HEK293 (cell line): Measurements from ENCODE around the gene ATP6V0B.

ENCODE experiments used
- CTCF ChIA-PET: fragments of 350-600 bp; formaldehyde crosslinking; extraction: SDS; loops from one replicate; lab custom pipeline; 2021; ENCODE audit warnings: antibody characterized with exemption; lab: Yijun Ruan, JAX
- POLR2A ChIA-PET: fragments of 300-600 bp; formaldehyde crosslinking; extraction: SDS; loops from one replicate; lab custom pipeline; 2020; ENCODE audit warnings: antibody characterized with exemption, inconsistent platforms; lab: Yijun Ruan, JAX
- H3K27ac ChIP-seq: fragments of 200-500 bp; sonication (Bioruptor generic); 2 replicates; pipeline ENCODE4 v1.5.1; 2014; ENCODE audit warnings: low read depth, low read length, control low read depth, inconsistent platforms; ENCODE audit errors: extremely low read depth
- H3K36me3 ChIP-seq, 2 experiments: fragments of 200-500 bp in 1 of 2; sonication (Bioruptor generic) in 1 of 2; 1 replicate in 1 of 2; 2 replicates in 1 of 2; pipeline ENCODE4 v1.5.1; 2014 to 2017; ENCODE audit warnings: inconsistent platforms in 2 of 2, low read length in 2 of 2; ENCODE audit not compliant: control insufficient read depth in 2 of 2, insufficient read depth in 1 of 2
- H3K4me1 ChIP-seq: fragments of 200-500 bp; sonication (Bioruptor generic); 2 replicates; pipeline ENCODE4 v1.5.1; 2014; ENCODE audit warnings: mild to moderate bottlenecking, low read length, inconsistent platforms; ENCODE audit not compliant: control insufficient read depth, insufficient read depth
- H3K4me3 ChIP-seq: 2 replicates; pipeline ENCODE4 v1.5.1; 2011; ENCODE audit warnings: low read depth, mild to moderate bottlenecking, control low read depth, low read length, moderate library complexity
- H3K9me3 ChIP-seq: fragments of 200-500 bp; sonication (Bioruptor generic); 2 replicates; pipeline ENCODE4 v1.5.1; 2014; ENCODE audit warnings: low read depth, low read length, inconsistent platforms; ENCODE audit not compliant: control insufficient read depth, insufficient read depth
- EGR2 ChIP-seq: fragments of 450-650 bp; formaldehyde crosslinking; IDR thresholded peaks from 2 replicates; pipeline ENCODE4 v1.5.1; 2016; ENCODE audit warnings: low read depth, missing biosample characterization, missing genetic modification characterization
- GLIS1 ChIP-seq: fragments of 450-650 bp; formaldehyde crosslinking; IDR thresholded peaks from 2 replicates; pipeline ENCODE4 v1.5.1; 2016; ENCODE audit warnings: missing biosample characterization, missing genetic modification characterization
- KLF16 ChIP-seq: fragments of 450-650 bp; formaldehyde crosslinking; IDR thresholded peaks from 2 replicates; pipeline ENCODE4 v1.5.1; 2017; ENCODE audit warnings: missing biosample characterization, missing genetic modification characterization
- OSR2 ChIP-seq: fragments of 450-650 bp; formaldehyde crosslinking; IDR thresholded peaks from 2 replicates; pipeline ENCODE4 v1.5.1; 2016; ENCODE audit warnings: missing biosample characterization, missing genetic modification characterization
- SP2 ChIP-seq: fragments of 450-650 bp; formaldehyde crosslinking; IDR thresholded peaks from 2 replicates; pipeline ENCODE4 v1.5.1; 2016; ENCODE audit warnings: missing biosample characterization, missing genetic modification characterization
- YY1 ChIP-seq: fragments of 450-650 bp; formaldehyde crosslinking; IDR thresholded peaks from 2 replicates; pipeline ENCODE4 v1.5.1; 2018; ENCODE audit warnings: missing biosample characterization, missing genetic modification characterization
- YY2 ChIP-seq: fragments of 450-650 bp; formaldehyde crosslinking; IDR thresholded peaks from 2 replicates; pipeline ENCODE4 v1.5.1; 2016; ENCODE audit warnings: missing biosample characterization, missing genetic modification characterization
- ZBTB17 ChIP-seq: fragments of 450-650 bp; formaldehyde crosslinking; IDR thresholded peaks from 2 replicates; pipeline ENCODE4 v1.5.1; 2016; ENCODE audit warnings: missing biosample characterization, missing genetic modification characterization
- ZIC2 ChIP-seq: fragments of 450-650 bp; formaldehyde crosslinking; IDR thresholded peaks from 2 replicates; pipeline ENCODE4 v1.5.1; 2016; ENCODE audit warnings: missing biosample characterization, missing genetic modification characterization
- ZNF10 ChIP-seq: fragments of 450-650 bp; formaldehyde crosslinking; IDR thresholded peaks from 2 replicates; pipeline ENCODE4 v1.5.1; 2017; ENCODE audit warnings: missing biosample characterization, missing genetic modification characterization
- ZNF2 ChIP-seq: fragments of 450-650 bp; formaldehyde crosslinking; IDR thresholded peaks from 2 replicates; pipeline ENCODE4 v1.5.1; 2016; ENCODE audit warnings: missing biosample characterization, missing genetic modification characterization
- ZNF335 ChIP-seq: fragments of 450-650 bp; formaldehyde crosslinking; conservative IDR thresholded peaks from 2 replicates; pipeline ENCODE4 v1.5.1; 2016; ENCODE audit warnings: missing biosample characterization, missing genetic modification characterization
- ZNF521 ChIP-seq: fragments of 450-650 bp; formaldehyde crosslinking; IDR thresholded peaks from 2 replicates; pipeline ENCODE4 v1.5.1; 2017; ENCODE audit warnings: missing biosample characterization, mild to moderate bottlenecking, missing genetic modification characterization
- ZNF596 ChIP-seq: fragments of 450-650 bp; IDR thresholded peaks from 2 replicates; pipeline ENCODE4 v1.5.0; 2018; ENCODE audit warnings: missing biosample characterization, mild to moderate bottlenecking, missing genetic modification characterization, moderate library complexity
- ZNF76 ChIP-seq: fragments of 450-650 bp; formaldehyde crosslinking; IDR thresholded peaks from 2 replicates; pipeline ENCODE4; 2016; ENCODE audit warnings: low read depth, missing biosample characterization, missing genetic modification characterization, borderline replicate concordance
- ZNF776 ChIP-seq: fragments of 450-650 bp; formaldehyde crosslinking; IDR thresholded peaks from 2 replicates; pipeline ENCODE4 v1.5.0; 2017; ENCODE audit warnings: missing biosample characterization, missing genetic modification characterization, borderline replicate concordance
- ZSCAN30 ChIP-seq: fragments of 450-650 bp; IDR thresholded peaks from 2 replicates; pipeline ENCODE4 v1.5.1; 2018; ENCODE audit warnings: missing biosample characterization, mild to moderate bottlenecking, missing genetic modification characterization, moderate library complexity
- TF ChIP-seq, protein P1 (sequence below): fragments of 450-650 bp; formaldehyde crosslinking; IDR thresholded peaks from 2 replicates; pipeline ENCODE4 v1.5.1; 2016; ENCODE audit warnings: missing biosample characterization, missing genetic modification characterization
- TF ChIP-seq, protein P2 (sequence below): fragments of 450-650 bp; formaldehyde crosslinking; IDR thresholded peaks from 2 replicates; pipeline ENCODE4 v1.5.1; 2016; ENCODE audit warnings: missing biosample characterization, missing genetic modification characterization
- TF ChIP-seq, protein P3 (sequence below): fragments of 450-650 bp; formaldehyde crosslinking; conservative IDR thresholded peaks from 2 replicates; pipeline ENCODE4 v1.5.1; 2016; ENCODE audit warnings: low read depth, missing biosample characterization, missing genetic modification characterization
- TF ChIP-seq, protein P4 (sequence below): fragments of 450-650 bp; formaldehyde crosslinking; IDR thresholded peaks from 2 replicates; pipeline ENCODE4 v1.5.1; 2016; ENCODE audit warnings: missing biosample characterization, missing genetic modification characterization
- TF ChIP-seq, protein P5 (sequence below): fragments of 450-650 bp; formaldehyde crosslinking; IDR thresholded peaks from 2 replicates; pipeline ENCODE4 v1.5.1; 2016; ENCODE audit warnings: missing biosample characterization, missing genetic modification characterization

The ATP6V0B gene

DNA sequence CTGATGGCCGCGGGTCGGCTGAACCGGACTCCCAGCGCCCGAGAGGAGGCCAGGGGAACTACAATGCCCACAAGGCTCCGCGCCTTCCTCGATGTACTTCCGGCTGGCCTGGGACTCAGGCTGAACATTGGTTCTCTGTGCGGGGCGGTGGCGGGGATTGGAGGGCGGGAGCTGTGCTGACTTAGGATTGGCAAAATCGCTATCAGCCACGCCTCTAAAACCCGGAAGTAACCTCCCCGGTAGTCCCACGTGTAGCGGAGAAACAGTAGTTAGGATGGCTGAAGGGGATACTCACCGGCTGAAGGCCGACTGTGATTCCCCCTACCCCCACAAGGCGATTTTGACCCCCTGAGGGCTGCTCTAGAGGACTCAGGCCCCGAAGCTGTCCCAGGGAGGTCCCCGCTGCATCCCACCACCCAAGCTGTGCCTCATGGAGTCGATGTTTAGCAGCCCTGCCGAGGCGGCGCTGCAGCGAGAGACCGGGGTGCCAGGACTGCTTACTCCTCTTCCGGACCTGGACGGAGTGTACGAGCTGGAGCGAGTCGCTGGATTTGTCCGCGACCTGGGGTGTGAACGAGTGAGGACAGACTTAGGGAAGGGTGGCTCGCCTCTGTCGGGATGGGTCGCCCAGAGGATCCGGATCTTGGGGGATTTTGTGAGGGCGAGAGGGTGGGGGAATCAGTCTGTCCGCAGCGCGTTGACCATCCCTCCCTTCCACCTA lies 4.9 kb upstream of the ATP6V0B start, which contains the start of gene DPH2:
Gene DPH2 (plus strand): TSS at position 265 of the 721 bp plus-strand sequence. CDS start 166 bp downstream, at position 431.
- Histone ChIP-seq H3K27ac (no peak within 1 kb of the TSS), H3K4me3 (peak within 1 kb of the TSS; percentile 89), H3K36me3 (peaks cover 0 to 59% of the 10 kb centered on the region in 2 experiments; a peak in 1 of 3 replicates), H3K4me1 (no peaks in the 10 kb centered on the region), H3K9me3 (no peaks in the 10 kb centered on the region)
- CTCF ChIA-PET, result interaction anchor here (0.6 to 1.2 kb wide), 5 partner anchors 13 to 206 kb away, joined by 3 to 4 read pairs (median 3); no protein-coding TSS in a partner anchor
- POLR2A ChIA-PET, result interaction anchor here (0.6 to 1.0 kb wide), 6 partner anchors 8 to 101 kb away, joined by 3 to 4 read pairs (median 4); no protein-coding TSS in a partner anchor
- TF ChIP-seq EGR2 (tag by site-specific recombination) (no peak), ZNF596 (tag by site-specific recombination) (no peak), ZIC2 (tag by site-specific recombination) (peak; percentile 9; the same call in 1 of the 2 replicates), GLIS1 (tag by site-specific recombination) (peak; percentile 72), ZNF10 (tag by site-specific recombination) (no peak), ZNF335 (peak; percentile 53), ZNF776 (tag by site-specific recombination) (no peak), ZBTB17 (tag by site-specific recombination) (peak; percentile 89), ZNF2 (tag by site-specific recombination) (no peak), KLF16 (tag by site-specific recombination) (0 out of 2 replicates have a peak, but pooled peaks have one; percentile 48), SP2 (peak; percentile 96), ZNF521 (tag by site-specific recombination) (no peak), OSR2 (tag by site-specific recombination) (0 out of 2 replicates have a peak, but pooled peaks have one; percentile 27), ZSCAN30 (tag by site-specific recombination) (peak; percentile 68; the same call in 1 of the 2 replicates), ZNF76 (tag by site-specific recombination) (peak; percentile 94), YY1 (0 out of 2 replicates have a peak, but pooled peaks have one; percentile 9), YY2 (peak; percentile 58; the same call in 1 of the 2 replicates)
- TF ChIP-seq, protein P1, sequence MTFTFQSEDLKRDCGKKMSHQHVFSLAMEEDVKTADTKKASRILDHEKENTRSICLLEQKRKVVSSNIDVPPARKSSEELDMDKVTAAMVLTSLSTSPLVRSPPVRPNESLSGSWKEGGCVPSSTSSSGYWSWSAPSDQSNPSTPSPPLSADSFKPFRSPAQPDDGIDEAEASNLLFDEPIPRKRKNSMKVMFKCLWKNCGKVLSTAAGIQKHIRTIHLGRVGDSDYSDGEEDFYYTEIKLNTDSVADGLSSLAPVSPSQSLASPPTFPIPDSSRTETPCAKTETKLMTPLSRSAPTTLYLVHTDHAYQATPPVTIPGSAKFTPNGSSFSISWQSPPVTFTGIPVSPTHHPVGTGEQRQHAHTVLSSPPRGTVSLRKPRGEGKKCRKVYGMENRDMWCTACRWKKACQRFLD (tag by site-specific recombination), result peak; percentile 59; the same call in 1 of the 2 replicates
- TF ChIP-seq, protein P2, sequence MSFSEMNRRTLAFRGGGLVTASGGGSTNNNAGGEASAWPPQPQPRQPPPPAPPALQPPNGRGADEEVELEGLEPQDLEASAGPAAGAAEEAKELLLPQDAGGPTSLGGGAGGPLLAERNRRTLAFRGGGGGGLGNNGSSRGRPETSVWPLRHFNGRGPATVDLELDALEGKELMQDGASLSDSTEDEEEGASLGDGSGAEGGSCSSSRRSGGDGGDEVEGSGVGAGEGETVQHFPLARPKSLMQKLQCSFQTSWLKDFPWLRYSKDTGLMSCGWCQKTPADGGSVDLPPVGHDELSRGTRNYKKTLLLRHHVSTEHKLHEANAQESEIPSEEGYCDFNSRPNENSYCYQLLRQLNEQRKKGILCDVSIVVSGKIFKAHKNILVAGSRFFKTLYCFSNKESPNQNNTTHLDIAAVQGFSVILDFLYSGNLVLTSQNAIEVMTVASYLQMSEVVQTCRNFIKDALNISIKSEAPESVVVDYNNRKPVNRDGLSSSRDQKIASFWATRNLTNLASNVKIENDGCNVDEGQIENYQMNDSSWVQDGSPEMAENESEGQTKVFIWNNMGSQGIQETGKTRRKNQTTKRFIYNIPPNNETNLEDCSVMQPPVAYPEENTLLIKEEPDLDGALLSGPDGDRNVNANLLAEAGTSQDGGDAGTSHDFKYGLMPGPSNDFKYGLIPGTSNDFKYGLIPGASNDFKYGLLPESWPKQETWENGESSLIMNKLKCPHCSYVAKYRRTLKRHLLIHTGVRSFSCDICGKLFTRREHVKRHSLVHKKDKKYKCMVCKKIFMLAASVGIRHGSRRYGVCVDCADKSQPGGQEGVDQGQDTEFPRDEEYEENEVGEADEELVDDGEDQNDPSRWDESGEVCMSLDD, result 0 out of 2 replicates have a peak, but pooled peaks have one; percentile 17
- TF ChIP-seq, protein P3, sequence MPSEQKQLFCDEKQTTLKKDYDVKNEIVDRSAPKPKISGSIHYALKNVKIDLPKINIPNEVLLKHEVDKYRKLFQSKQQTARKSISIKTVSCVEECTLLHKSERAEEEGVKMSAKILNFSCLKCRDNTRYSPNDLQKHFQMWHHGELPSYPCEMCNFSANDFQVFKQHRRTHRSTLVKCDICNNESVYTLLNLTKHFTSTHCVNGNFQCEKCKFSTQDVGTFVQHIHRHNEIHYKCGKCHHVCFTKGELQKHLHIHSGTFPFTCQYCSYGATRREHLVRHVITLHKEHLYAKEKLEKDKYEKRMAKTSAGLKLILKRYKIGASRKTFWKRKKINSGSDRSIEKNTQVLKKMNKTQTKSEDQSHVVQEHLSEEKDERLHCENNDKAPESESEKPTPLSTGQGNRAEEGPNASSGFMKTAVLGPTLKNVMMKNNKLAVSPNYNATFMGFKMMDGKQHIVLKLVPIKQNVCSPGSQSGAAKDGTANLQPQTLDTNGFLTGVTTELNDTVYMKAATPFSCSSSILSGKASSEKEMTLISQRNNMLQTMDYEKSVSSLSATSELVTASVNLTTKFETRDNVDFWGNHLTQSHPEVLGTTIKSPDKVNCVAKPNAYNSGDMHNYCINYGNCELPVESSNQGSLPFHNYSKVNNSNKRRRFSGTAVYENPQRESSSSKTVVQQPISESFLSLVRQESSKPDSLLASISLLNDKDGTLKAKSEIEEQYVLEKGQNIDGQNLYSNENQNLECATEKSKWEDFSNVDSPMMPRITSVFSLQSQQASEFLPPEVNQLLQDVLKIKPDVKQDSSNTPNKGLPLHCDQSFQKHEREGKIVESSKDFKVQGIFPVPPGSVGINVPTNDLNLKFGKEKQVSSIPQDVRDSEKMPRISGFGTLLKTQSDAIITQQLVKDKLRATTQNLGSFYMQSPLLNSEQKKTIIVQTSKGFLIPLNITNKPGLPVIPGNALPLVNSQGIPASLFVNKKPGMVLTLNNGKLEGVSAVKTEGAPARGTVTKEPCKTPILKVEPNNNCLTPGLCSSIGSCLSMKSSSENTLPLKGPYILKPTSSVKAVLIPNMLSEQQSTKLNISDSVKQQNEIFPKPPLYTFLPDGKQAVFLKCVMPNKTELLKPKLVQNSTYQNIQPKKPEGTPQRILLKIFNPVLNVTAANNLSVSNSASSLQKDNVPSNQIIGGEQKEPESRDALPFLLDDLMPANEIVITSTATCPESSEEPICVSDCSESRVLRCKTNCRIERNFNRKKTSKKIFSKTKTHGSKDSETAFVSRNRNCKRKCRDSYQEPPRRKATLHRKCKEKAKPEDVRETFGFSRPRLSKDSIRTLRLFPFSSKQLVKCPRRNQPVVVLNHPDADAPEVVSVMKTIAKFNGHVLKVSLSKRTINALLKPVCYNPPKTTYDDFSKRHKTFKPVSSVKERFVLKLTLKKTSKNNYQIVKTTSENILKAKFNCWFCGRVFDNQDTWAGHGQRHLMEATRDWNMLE (tag by site-specific recombination), result peak; percentile 93
- TF ChIP-seq, protein P4, sequence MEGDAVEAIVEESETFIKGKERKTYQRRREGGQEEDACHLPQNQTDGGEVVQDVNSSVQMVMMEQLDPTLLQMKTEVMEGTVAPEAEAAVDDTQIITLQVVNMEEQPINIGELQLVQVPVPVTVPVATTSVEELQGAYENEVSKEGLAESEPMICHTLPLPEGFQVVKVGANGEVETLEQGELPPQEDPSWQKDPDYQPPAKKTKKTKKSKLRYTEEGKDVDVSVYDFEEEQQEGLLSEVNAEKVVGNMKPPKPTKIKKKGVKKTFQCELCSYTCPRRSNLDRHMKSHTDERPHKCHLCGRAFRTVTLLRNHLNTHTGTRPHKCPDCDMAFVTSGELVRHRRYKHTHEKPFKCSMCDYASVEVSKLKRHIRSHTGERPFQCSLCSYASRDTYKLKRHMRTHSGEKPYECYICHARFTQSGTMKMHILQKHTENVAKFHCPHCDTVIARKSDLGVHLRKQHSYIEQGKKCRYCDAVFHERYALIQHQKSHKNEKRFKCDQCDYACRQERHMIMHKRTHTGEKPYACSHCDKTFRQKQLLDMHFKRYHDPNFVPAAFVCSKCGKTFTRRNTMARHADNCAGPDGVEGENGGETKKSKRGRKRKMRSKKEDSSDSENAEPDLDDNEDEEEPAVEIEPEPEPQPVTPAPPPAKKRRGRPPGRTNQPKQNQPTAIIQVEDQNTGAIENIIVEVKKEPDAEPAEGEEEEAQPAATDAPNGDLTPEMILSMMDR, result peak; percentile 58
- TF ChIP-seq, protein P5, sequence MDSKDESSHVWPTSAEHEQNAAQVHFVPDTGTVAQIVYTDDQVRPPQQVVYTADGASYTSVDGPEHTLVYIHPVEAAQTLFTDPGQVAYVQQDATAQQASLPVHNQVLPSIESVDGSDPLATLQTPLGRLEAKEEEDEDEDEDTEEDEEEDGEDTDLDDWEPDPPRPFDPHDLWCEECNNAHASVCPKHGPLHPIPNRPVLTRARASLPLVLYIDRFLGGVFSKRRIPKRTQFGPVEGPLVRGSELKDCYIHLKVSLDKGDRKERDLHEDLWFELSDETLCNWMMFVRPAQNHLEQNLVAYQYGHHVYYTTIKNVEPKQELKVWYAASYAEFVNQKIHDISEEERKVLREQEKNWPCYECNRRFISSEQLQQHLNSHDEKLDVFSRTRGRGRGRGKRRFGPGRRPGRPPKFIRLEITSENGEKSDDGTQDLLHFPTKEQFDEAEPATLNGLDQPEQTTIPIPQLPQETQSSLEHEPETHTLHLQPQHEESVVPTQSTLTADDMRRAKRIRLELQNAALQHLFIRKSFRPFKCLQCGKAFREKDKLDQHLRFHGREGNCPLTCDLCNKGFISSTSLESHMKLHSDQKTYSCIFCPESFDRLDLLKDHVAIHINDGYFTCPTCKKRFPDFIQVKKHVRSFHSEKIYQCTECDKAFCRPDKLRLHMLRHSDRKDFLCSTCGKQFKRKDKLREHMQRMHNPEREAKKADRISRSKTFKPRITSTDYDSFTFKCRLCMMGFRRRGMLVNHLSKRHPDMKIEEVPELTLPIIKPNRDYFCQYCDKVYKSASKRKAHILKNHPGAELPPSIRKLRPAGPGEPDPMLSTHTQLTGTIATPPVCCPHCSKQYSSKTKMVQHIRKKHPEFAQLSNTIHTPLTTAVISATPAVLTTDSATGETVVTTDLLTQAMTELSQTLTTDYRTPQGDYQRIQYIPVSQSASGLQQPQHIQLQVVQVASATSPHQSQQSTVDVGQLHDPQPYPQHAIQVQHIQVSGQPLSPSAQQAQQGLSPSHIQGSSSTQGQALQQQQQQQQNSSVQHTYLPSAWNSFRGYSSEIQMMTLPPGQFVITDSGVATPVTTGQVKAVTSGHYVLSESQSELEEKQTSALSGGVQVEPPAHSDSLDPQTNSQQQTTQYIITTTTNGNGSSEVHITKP (tag by site-specific recombination), result no peak
